GM13976 (cell line): ENCODE measurements around the gene GRK6.

Experiments used
- DNase-seq: peaks from one replicate; pipeline ENCODE4 v3.0.0; 2012; ENCODE audit warnings: low spot score
- CTCF ChIP-seq: IDR thresholded peaks from 2 replicates; pipeline ENCODE4 v1.5.1; 2012; ENCODE audit warnings: borderline replicate concordance, mild to moderate bottlenecking; ENCODE audit not compliant: insufficient read depth; ENCODE audit errors: extremely low read depth, missing control alignments, control extremely low read depth
- in situ Hi-C: fragments of 300-500 bp; cut with MboI; formaldehyde crosslinking; loops from one replicate; pipeline ENCODE4 v1.12.0; 2022; ENCODE audit warnings: low sequenced_read_pairs, mixed read lengths, inconsistent platforms; ENCODE audit not compliant: unreplicated experiment

The GRK6 gene

GRCh38 chr5:177430140-177430951 is 3.9 kb downstream of the GRK6 start:
- peak; percentile 59 for DNase-seq
- in situ Hi-C loops, result no loop called here
- TF ChIP-seq CTCF, result no peak

GRCh38 chr5:177430972-177431316 is 4.5 kb downstream of the GRK6 start:
- TF ChIP-seq CTCF, result no peak
- DNase-seq, result no peak
- in situ Hi-C loops, result no loop called here

GRCh38 chr5:177431317-177432142 is 5.1 kb downstream of the GRK6 start:
- DNase-seq, result peak; percentile 75
- TF ChIP-seq CTCF, result no peak
- in situ Hi-C loops, result no loop called here

GRCh38 chr5:177432143-177432838 is 5.8 kb downstream of the GRK6 start:
- peak; percentile 52 for DNase-seq
- no peak for TF ChIP-seq CTCF
- in situ Hi-C loops, result no loop called here

GRCh38 chr5:177432839-177433657 is 6.6 kb downstream of the GRK6 start:
- no peak for DNase-seq
- TF ChIP-seq CTCF, result no peak
- in situ Hi-C loops, result no loop called here

- in situ Hi-C loops, result no loop called here
- no peak for TF ChIP-seq CTCF
- DNase-seq, result no peak
Observed at GRCh38 chr5:177433658-177434217, 7.3 kb downstream of the GRK6 start.
